Stimulated activated naive CD8-positive, alpha-beta T cell treated with anti-CD3 and anti-CD28 coated beads, Interleukin-15, amount 100 ng/mL, for 72 hours (primary cell): ENCODE results near the gene CCR5.
A peak's percentile ranks its signal among the peaks of the same experiment; 100 is the strongest.
"Not testable (repeated sequence)": the region's sequence is repeated elsewhere in the genome, so short reads cannot be mapped to it uniquely, and the experiment has no call there.

ENCODE experiments used
- ATAC-seq: fragments of 150-1000 bp; cut with Tn5 transposase; 2 replicates; pipeline ENCODE4 v1.10.0; 2021; ENCODE audit warnings: mild to moderate bottlenecking, moderate library complexity
- DNase-seq, 2 donors: peaks; one replicate each; pipeline ENCODE4 v3.0.0; 2021 to 2022
- H3K27ac Mint-ChIP-seq, 2 donors: one replicate each; pipeline ENCODE4 v1.8.0; 2022; ENCODE audit warnings: mild to moderate bottlenecking in 2 of 2, mixed read lengths in 2 of 2, moderate library complexity in 2 of 2
- H3K27me3 Mint-ChIP-seq: one replicate; pipeline ENCODE4 v1.8.0; 2022; ENCODE audit warnings: mixed read lengths
- H3K4me1 Mint-ChIP-seq: one replicate; pipeline ENCODE4 v1.8.0; 2022; ENCODE audit warnings: mild to moderate bottlenecking, mixed read lengths
- H3K4me3 Mint-ChIP-seq, 2 donors: one replicate each; pipeline ENCODE4 v1.8.0; 2022; ENCODE audit warnings: mild to moderate bottlenecking in 2 of 2, mixed read lengths in 2 of 2, moderate library complexity in 1 of 2
- H3K9me3 Mint-ChIP-seq, 2 donors: one replicate each; pipeline ENCODE4 v1.8.0; 2022; ENCODE audit warnings: mixed read lengths in 2 of 2

The CCR5 gene

DNA sequence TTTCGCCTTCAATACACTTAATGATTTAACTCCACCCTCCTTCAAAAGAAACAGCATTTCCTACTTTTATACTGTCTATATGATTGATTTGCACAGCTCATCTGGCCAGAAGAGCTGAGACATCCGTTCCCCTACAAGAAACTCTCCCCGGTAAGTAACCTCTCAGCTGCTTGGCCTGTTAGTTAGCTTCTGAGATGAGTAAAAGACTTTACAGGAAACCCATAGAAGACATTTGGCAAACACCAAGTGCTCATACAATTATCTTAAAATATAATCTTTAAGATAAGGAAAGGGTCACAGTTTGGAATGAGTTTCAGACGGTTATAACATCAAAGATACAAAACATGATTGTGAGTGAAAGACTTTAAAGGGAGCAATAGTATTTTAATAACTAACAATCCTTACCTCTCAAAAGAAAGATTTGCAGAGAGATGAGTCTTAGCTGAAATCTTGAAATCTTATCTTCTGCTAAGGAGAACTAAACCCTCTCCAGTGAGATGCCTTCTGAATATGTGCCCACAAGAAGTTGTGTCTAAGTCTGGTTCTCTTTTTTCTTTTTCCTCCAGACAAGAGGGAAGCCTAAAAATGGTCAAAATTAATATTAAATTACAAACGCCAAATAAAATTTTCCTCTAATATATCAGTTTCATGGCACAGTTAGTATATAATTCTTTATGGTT, at the start of gene CCR5:
Gene CCR5, plus strand, starts transcription at position 108 of the 680 bp plus-strand sequence. CDS start 1,957 bp downstream, outside the sequence.
- H3K4me1 Mint-ChIP-seq, result peaks cover 61% of the 10 kb centered on the region
- DNase-seq (peak in 1 of 2 donors; percentile 41), ATAC-seq (peak; percentile 44)
- peak within 1 kb of the TSS; percentile 86 to 96 for H3K27ac Mint-ChIP-seq
- H3K27me3 Mint-ChIP-seq, result peaks cover 32% of the 10 kb centered on the region
- H3K9me3 Mint-ChIP-seq, result no peaks in the 10 kb centered on the region
- H3K4me3 Mint-ChIP-seq, result peak within 1 kb of the TSS; percentile 22 to 73

DNA sequence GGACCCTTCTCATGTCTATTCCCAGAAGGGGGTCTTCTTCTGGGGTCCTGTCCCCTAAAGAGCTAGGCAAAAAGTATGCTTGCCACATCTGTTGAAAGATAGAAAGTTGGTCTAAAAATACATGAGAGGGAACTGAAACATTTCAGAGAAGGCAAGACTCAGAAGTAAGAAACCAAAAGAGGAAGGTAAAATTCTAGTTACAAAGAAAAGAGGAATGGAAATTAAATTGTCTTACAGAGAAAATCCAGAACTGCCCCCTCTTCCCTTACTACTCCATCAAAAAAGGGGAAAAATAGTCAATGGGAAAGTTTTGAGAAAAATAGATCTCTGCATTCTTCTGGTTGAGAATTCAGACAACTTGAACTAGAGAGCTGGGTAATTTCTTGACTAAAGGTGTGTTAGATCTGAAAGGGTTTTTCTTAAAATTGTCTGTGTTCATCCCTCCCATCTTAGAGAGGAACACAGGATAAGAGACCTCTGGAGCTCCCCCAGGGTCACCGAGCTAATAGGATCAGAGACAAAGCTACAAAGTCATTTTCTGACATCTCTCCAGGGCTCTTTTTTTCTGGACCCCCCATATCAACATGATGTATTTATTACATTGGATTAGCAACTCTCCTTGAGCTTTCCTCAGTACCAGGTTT, 49.2 kb upstream of the CCR5 start:
- no peak overlapping the region for H3K4me3 Mint-ChIP-seq
- peaks cover 17 to 20% of the 10 kb centered on the region in 2 donors for H3K9me3 Mint-ChIP-seq
- no peak overlapping the region for H3K27ac Mint-ChIP-seq
- peaks cover 18% of the 10 kb centered on the region for H3K27me3 Mint-ChIP-seq
- no peaks in the 10 kb centered on the region for H3K4me1 Mint-ChIP-seq
- ATAC-seq, result no peak
- DNase-seq, result no peak

DNA sequence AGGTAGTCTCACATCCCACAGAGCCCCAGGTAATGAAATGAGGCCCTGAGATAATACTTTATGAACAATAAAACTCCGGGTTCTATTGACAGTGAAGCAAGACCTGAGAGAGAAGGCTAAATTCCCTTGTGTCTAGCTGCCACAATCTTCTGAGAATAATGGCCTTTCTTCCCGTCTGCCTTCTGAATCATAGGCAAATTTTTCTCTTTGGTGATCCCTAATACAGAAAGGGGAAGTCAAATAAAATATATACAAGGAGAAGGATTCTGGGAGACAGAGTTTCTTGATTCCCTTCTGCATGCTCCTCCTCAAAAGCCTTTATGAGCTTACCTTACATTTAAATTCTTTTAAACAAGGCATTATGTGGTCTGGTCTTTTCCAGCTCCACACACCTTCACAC, 46.7 kb upstream of the CCR5 start:
- H3K4me1 Mint-ChIP-seq, result no peaks in the 10 kb centered on the region
- H3K27me3 Mint-ChIP-seq, result peaks cover 18% of the 10 kb centered on the region
- no peak for ATAC-seq
- no peak overlapping the region for H3K4me3 Mint-ChIP-seq
- no peak for DNase-seq
- no peaks in the 10 kb centered on the region for H3K9me3 Mint-ChIP-seq
- no peak overlapping the region for H3K27ac Mint-ChIP-seq

- no peak overlapping the region for H3K4me3 Mint-ChIP-seq
- H3K27me3 Mint-ChIP-seq, result peaks cover 15% of the 10 kb centered on the region
- DNase-seq (no peak), ATAC-seq (no peak)
- H3K27ac Mint-ChIP-seq, result no peak overlapping the region
- no peaks in the 10 kb centered on the region for H3K4me1 Mint-ChIP-seq
- H3K9me3 Mint-ChIP-seq, result no peaks in the 10 kb centered on the region
Measured at GRCh38 chr3:46325645-46326300, 45.0 kb upstream of the CCR5 start.

DNA sequence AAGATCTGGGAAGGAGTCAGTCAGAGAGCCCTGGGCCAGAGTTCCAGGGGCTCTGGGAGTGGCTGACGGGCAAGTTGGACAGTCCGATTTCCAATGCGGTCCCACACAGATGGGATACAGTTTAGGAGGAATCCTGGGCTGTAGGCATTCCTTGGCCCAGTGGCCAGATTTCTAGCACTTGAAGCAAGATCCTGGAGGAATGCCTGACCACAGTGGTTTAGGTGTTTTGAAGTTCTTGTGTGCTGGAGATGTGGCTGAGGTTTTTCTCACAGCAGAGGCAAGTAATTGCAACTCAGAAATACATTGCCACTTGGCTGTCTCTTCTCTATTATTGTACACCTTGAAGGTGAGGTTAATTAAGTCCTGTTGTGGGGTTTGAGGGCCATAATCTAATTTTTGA, 40.1 kb upstream of the CCR5 start:
- H3K27me3 Mint-ChIP-seq, result peaks cover 12% of the 10 kb centered on the region
- DNase-seq, H3K9me3 Mint-ChIP-seq, ATAC-seq, H3K4me3 Mint-ChIP-seq, H3K27ac Mint-ChIP-seq: not testable (repeated sequence)
- H3K4me1 Mint-ChIP-seq, result peaks cover 14% of the 10 kb centered on the region

GRCh38 chr3:46334741-46335478, 35.8 kb upstream of the CCR5 start:
- Mint-ChIP-seq H3K27me3 (peaks cover 12% of the 10 kb centered on the region), H3K27ac (no peak overlapping the region), H3K9me3 (peaks cover 14 to 23% of the 10 kb centered on the region in 2 donors), H3K4me1 (peaks cover 14% of the 10 kb centered on the region), H3K4me3 (no peak overlapping the region)
- DNase-seq (peak; percentile 12 to 21), ATAC-seq (peak; percentile 99)

DNA sequence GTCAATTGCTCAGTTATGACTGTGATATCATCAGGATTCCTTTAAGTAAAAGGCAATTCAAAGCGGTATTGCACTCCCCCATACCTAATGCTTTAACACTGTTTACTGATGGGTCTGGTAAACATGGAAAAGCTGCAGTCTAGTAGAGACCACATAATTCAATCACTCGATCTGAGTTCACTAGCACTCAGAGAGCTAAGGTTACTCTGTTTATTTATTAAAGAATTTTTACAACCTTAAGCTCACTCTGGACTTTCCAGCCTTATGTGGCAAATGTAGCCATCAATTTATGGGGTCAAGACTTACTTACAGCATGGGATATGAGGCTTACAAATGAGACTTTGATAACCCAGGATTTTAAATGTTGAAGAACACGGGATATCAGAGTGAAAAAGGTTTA, 35.2 kb upstream of the CCR5 start:
- Mint-ChIP-seq H3K27me3 (peaks cover 12% of the 10 kb centered on the region), H3K4me1 (peaks cover 14% of the 10 kb centered on the region), H3K9me3 (peaks cover 20 to 27% of the 10 kb centered on the region in 2 donors), H3K4me3 (no peak overlapping the region), H3K27ac (no peak overlapping the region)
- no peak for ATAC-seq
- DNase-seq, result no peak

- peaks cover 10% of the 10 kb centered on the region for H3K4me1 Mint-ChIP-seq
- peaks cover 20 to 27% of the 10 kb centered on the region in 2 donors for H3K9me3 Mint-ChIP-seq
Measured at GRCh38 chr3:46337911-46338310, 32.8 kb upstream of the CCR5 start.

GRCh38 chr3:46338840-46339239, 31.9 kb upstream of the CCR5 start:
- ATAC-seq, result no peak
- Mint-ChIP-seq H3K9me3 (peaks cover 20 to 27% of the 10 kb centered on the region in 2 donors), H3K27ac (no peak overlapping the region), H3K4me1 (peaks cover 10% of the 10 kb centered on the region), H3K4me3 (no peak overlapping the region), H3K27me3 (no peaks in the 10 kb centered on the region)
- no peak for DNase-seq

More at GRCh38 chr3:46337911-46338310, 32.8 kb upstream of the CCR5 start:
- Mint-ChIP-seq H3K4me3 (no peak overlapping the region), H3K27ac (no peak overlapping the region), H3K27me3 (no peaks in the 10 kb centered on the region)
- DNase-seq, result no peak
- peak; percentile 77 for ATAC-seq

GRCh38 chr3:46344476-46344875, 26.3 kb upstream of the CCR5 start:
- Mint-ChIP-seq H3K27ac (no peak overlapping the region), H3K27me3 (no peaks in the 10 kb centered on the region), H3K4me1 (peaks cover 11% of the 10 kb centered on the region), H3K4me3 (no peak overlapping the region), H3K9me3 (peaks cover 16 to 23% of the 10 kb centered on the region in 2 donors)
- ATAC-seq (no peak), DNase-seq (no peak)

DNA sequence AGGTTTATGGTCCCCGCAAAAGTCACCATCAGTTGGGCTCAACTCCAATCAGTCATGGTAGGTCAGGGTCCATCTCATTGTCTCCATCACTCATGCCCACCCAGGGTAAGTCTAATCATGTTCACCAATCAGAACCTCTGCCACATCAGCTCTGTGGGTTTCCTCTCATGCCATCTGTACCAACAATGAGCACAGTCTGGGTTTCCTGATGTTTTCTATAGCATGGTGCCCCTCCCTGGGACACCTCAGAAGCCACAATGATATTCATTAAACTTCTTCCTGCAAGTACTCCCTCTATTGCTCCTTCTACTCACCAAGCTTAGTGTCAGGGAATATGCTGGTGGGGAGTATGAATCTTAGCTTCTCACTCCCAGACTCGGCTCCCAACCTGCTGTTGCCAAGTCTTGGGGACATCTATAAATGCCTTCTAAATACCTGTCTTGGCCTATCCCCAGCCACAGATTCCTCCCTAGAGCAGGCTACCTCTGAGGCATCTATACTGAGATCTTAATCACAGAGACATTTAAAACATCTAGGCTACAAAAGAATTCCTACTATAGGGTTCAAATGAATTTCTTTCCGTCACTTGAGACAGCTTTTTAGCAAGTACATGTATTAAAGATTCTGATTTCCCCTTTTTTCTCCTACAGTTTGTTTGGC, 21.8 kb upstream of the CCR5 start:
- no peak for ATAC-seq
- H3K27me3 Mint-ChIP-seq, result peaks cover 11% of the 10 kb centered on the region
- H3K4me3 Mint-ChIP-seq, result peak overlapping the region; percentile 9 to 57

DNA sequence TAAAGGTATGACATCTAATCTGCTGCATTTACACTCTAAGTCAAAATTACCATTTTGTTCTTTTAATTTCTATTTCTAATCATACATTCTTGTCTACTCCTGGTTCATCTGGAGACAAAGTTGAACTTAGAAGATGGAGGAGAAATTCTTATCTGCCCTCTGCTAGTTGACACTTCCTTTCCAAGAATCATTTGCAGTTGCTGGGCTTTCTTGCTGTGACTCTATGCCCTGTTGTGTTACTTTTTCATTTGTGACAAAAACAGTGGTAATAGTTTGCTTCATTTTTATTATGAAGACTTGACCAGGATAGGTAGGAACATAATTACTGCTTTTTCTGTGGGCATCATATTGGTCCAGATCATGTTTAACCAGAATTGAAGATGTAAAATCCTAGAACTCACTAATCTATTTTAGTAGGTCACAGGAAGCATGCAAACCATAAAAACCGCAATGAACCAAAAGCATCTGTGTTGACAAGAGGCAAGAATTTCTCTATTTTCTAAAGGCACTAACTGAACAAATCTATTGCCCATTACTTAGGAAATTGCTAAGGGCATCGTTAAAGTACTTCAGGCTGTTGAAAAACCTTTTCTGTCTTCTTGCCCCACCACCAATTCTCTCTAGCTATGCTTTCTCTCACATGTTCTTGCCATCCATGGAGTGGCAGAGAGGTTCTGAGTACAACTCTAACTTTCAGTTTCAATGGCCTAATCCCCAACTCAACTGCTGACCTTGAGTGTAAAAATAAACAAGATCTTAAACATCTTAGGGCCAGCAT, 21.1 kb upstream of the CCR5 start:
- ATAC-seq (peak; percentile 59), DNase-seq (no peak)
- Mint-ChIP-seq H3K27ac (peak overlapping the region in 1 of 2 donors; percentile 54), H3K27me3 (peaks cover 17% of the 10 kb centered on the region), H3K4me1 (peaks cover 61% of the 10 kb centered on the region), H3K4me3 (peak overlapping the region; percentile 9 to 57), H3K9me3 (peaks cover 5 to 14% of the 10 kb centered on the region in 2 donors)

More for the DNA sequence above, 21.8 kb upstream of the CCR5 start:
- peaks cover 55% of the 10 kb centered on the region for H3K4me1 Mint-ChIP-seq
- DNase-seq, result no peak
- H3K9me3 Mint-ChIP-seq, result peaks cover 5 to 14% of the 10 kb centered on the region in 2 donors
- H3K27ac Mint-ChIP-seq, result peak overlapping the region in 1 of 2 donors; percentile 54

DNA sequence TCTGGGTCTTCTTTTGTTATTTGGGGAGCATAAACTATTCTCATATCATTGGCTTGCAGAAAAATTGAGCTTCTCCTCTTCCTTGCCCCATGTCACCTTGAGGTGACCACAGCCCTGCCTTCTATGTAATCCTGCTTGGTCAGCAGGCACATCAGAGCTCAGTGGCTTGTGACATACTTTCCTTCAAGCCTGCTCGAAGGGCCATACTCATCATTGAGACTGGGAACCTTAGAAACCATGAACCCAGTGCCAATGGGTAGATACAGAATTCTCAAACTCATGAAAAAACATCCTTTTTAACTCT, 20.5 kb upstream of the CCR5 start:
- peak overlapping the region; percentile 9 to 57 for H3K4me3 Mint-ChIP-seq
- no peak overlapping the region for H3K27ac Mint-ChIP-seq
- DNase-seq (no peak), ATAC-seq (no peak)
- peaks cover 65% of the 10 kb centered on the region for H3K4me1 Mint-ChIP-seq
- H3K27me3 Mint-ChIP-seq, result peaks cover 22% of the 10 kb centered on the region
- peaks cover 5 to 14% of the 10 kb centered on the region in 2 donors for H3K9me3 Mint-ChIP-seq

- ATAC-seq, result no peak
Measured at GRCh38 chr3:46351646-46352045, 19.1 kb upstream of the CCR5 start.

More at GRCh38 chr3:46351646-46352045, 19.1 kb upstream of the CCR5 start:
- Mint-ChIP-seq H3K9me3 (peaks cover 5 to 13% of the 10 kb centered on the region in 2 donors), H3K4me1 (peaks cover 68% of the 10 kb centered on the region), H3K27ac (no peak overlapping the region), H3K4me3 (no peak overlapping the region), H3K27me3 (peaks cover 36% of the 10 kb centered on the region)
- no peak for DNase-seq
